Fibroblast of mammary gland (primary cell): ENCODE results near the gene ADAM15.

Experiments used
- DNase-seq: peaks from one replicate; pipeline ENCODE4 v3.0.0-alpha.2; 2010; ENCODE audit warnings: low read depth
- H3K4me3 ChIP-seq: 2 replicates; pipeline ENCODE4 v1.5.1; 2011; ENCODE audit warnings: low read depth, mild to moderate bottlenecking, low read length, moderate library complexity; ENCODE audit not compliant: control insufficient read depth
- TF ChIP-seq, protein P1 (sequence below): conservative IDR thresholded peaks from 2 replicates; pipeline ENCODE4 v1.5.1; 2011; ENCODE audit warnings: low read depth, low read length, inconsistent platforms; ENCODE audit not compliant: control insufficient read depth, insufficient read depth

Gene ADAM15

DNA sequence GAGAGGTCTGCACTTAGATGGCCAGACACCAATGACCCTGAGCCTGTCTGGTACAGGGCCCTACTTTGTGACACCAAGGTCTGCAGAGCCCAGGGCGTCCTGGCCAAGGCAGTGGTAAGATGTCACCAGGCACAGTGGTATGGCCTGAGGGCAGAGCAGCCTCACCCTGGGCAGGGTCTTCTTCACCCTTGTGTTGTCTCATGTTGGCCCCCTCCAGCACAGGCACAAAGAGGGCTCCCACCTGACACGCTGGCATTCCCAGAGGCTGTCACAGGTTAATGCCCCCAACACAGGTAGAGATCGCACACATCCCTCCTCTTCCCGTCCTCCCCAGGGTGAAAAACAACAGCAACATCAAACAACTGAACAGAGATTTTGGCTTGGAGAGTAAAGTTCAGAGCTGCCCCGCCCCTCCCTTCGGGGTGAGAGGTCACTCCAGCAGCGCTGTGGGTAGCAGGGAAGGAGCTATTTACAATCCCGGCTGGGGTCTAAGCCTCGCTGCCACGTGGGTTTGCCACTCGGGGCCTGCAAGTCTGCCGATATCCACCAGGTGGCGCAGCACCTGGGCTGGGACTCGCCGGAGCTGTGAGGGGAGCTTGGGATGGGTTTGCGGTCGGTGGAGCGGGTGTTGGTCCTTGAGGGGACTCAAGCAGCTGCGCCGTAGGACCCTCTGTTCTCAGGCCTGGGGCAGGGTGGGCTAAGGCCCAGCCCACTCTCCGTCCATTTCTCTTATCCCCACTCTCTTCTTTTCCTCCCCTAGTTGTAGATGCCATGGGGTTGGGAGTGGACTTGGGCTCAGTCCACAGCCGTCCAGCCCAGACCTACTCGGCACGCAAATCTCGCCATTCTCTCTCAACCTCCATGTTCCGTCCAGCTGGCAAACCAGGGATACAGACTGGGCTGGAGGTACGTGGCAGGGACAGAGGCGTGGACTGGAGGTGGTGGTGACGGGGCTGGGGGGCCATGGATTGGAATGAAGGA, 40.2 kb downstream of the ADAM15 start:
- TF ChIP-seq, protein P1, sequence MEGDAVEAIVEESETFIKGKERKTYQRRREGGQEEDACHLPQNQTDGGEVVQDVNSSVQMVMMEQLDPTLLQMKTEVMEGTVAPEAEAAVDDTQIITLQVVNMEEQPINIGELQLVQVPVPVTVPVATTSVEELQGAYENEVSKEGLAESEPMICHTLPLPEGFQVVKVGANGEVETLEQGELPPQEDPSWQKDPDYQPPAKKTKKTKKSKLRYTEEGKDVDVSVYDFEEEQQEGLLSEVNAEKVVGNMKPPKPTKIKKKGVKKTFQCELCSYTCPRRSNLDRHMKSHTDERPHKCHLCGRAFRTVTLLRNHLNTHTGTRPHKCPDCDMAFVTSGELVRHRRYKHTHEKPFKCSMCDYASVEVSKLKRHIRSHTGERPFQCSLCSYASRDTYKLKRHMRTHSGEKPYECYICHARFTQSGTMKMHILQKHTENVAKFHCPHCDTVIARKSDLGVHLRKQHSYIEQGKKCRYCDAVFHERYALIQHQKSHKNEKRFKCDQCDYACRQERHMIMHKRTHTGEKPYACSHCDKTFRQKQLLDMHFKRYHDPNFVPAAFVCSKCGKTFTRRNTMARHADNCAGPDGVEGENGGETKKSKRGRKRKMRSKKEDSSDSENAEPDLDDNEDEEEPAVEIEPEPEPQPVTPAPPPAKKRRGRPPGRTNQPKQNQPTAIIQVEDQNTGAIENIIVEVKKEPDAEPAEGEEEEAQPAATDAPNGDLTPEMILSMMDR, result peak; percentile 92
- H3K4me3 ChIP-seq, result no peak overlapping the region
- peak; percentile 67 for DNase-seq

DNA sequence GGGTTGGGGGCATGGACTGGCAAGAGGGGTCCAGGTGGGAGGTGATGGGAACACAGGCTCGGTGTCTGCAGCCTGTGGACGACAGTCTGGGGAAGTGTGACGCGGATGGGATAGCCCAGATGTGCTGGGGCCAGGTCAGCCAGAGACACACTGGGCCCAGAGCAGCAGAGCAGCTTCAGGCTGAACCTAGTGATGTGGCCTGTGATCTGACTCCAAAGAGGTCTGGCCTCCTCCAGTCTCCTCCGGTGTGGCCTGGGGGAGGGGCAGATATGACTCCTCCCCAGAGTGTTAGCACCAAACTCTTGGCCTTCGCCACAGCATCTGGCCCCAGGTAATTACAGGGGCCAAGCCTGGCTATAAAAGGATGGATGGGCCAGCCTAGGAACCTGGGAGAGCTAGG, 41.0 kb downstream of the ADAM15 start:
- H3K4me3 ChIP-seq, result no peak overlapping the region
- TF ChIP-seq, protein P1, result no peak
- DNase-seq, result no peak

DNA sequence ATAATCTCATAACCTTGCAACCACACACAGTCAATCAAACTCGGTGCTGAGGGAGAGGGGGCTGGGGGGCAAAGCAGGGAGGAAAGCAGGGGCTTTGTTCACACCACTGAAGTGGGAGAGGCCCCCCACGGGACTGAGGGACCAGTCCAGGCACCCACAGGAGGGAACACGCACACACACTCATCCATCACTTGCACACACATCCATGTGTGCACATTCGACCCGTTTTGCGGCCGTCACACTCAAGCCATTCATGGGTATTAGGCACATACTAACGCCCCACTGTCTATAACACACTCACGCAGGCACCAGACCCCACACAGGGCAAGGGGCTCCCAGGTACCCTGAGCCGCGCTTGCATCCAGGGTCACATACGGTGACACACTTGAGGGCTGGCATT, 41.5 kb downstream of the ADAM15 start:
- TF ChIP-seq, protein P1, result no peak
- no peak overlapping the region for H3K4me3 ChIP-seq
- no peak for DNase-seq

DNA sequence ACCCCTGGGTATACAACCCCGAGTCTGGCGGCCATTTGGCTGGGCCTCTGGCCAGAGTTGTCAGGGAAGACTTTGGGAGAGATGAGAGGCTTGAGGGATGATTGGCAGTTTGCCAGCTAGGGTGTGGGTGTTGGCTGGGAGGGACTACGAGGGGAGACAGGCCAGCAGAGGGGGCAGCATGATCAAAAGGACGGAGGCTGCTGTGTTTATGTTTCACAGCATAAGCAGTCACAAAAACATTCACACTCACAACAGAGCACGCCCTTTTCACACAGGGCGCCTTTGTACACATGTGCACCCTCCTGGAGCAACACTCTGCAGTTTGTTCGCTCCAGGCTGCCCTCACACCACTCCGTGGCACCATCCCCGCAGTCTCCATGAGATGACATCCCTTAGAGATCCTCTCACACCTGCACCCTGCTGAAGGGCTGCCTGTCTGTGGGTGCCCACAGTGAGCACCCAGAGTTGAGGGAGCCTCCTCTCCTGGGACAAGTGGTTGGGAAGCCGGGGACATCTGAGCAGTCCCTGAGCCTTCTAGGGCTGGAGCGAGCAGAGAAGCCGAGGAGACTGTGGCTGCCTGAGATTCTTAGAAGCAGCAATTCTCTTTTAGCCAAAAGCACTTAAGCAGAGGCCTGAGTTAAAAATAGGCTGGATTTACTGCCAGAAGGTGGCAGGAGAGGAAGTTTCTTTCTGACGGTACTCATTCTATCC, 43.0 kb downstream of the ADAM15 start:
- TF ChIP-seq, protein P1, result peak; percentile 43
- DNase-seq, result peak; percentile 49
- no peak overlapping the region for H3K4me3 ChIP-seq

DNA sequence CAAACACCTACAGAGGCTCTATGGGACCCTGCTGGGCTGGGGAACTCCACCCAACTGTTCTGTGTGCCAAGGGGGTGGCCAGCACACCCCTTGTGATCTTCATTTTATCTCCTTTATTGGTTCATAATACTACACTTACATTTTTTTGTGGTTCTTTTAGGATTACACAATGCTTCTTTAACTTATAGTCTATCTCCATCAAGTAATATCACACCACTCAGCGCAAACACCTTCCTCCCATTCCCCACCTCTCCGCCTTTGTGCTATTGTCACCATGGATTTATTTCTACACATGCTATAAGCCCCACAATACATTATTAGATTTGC, 43.5 kb downstream of the ADAM15 start:
- H3K4me3 ChIP-seq, result no peak overlapping the region
- TF ChIP-seq, protein P1, result no peak
- no peak for DNase-seq

DNA sequence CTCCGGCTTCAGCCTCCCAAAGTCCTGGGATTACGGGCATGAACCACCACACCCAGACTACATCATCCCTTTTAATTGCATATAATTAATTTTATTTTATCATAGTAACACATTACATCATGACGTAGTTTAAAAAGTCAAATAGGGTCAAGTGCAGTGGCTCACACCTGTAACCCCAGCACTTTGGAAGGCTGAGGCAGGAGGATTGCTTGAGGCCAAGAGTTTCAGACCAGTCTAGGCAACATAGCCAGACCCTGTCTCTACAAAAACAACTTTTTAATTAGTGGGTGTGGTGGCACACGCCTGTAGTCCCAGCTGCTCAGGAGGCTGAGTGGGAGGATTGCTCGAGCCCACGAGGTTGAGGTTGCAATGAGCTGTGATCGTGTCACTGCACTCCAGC, 48.2 kb downstream of the ADAM15 start:
- no peak for DNase-seq
- TF ChIP-seq, protein P1, result no peak
- H3K4me3 ChIP-seq, result no peak overlapping the region
